ENCODE results near the gene PPP2R2C. TPM values are rescaled to one million over a fixed set of nuclear protein-coding genes. Genes with fewer than 3 reads are reported as not detected.

PPP2R2C gene
- total and polyA plus RNA-seq, 2 experiments from 2014 or later, result 1.3 to 9.2 TPM

- Histone ChIP-seq H3K79me2 (replicated peaks; ENCODE audit: insufficient read depth) (no peaks in the 10 kb centered on the region), H3K4me2 (no peak overlapping the region), H3K4me1 (ENCODE audit: insufficient read depth) (no peaks in the 10 kb centered on the region), H3K27me3 (ENCODE audit: insufficient read depth) (no peaks in the 10 kb centered on the region), H3K36me3 (ENCODE audit: insufficient read depth) (no peaks in the 10 kb centered on the region), H3K9me2 (ENCODE audit: insufficient read depth) (no peaks in the 10 kb centered on the region), H3K4me3 (no peak overlapping the region), H3K27ac (ENCODE audit: low read depth) (no peak overlapping the region), H4K20me1 (replicated peaks; ENCODE audit: insufficient read depth) (peaks cover 9% of the 10 kb centered on the region; the same call in 1 of the 2 replicates), H2AFZ (no peak overlapping the region), H3F3A (replicated peaks; ENCODE audit: low read depth) (no peaks in the 10 kb centered on the region)
- Mint-ChIP-seq H3K27ac (no peak overlapping the region), H3K9me3 (no peaks in the 10 kb centered on the region), H3K4me1 (no peaks in the 10 kb centered on the region), H3K36me3 (ENCODE audit: low read depth) (no peaks in the 10 kb centered on the region), H3K27me3 (ENCODE audit: insufficient read depth, low read depth, poor library complexity) (no peaks in the 10 kb centered on the region), H3K4me3 (no peak overlapping the region)
- no peak for ATAC-seq
- TF ChIP-seq CREB1 (CRISPR knock-in tag; IDR thresholded peaks at IDR 0.05; ENCODE audit: low read depth), result no peak
- no peak for DNase-seq (ENCODE audit: low spot score)
Measured at GRCh38 chr4:6283282-6283681, 189.1 kb downstream of the PPP2R2C start.

- Histone ChIP-seq H3K36me3 (ENCODE audit: insufficient read depth) (no peaks in the 10 kb centered on the region), H3K27ac (ENCODE audit: low read depth) (no peak overlapping the region), H3K4me2 (no peak overlapping the region), H3K4me3 (no peak overlapping the region), H3F3A (replicated peaks; ENCODE audit: low read depth) (no peaks in the 10 kb centered on the region), H4K20me1 (replicated peaks; ENCODE audit: insufficient read depth) (0 out of 2 replicates have a peak, but pooled peaks cover 9% of the 10 kb centered on the region), H2AFZ (no peak overlapping the region), H3K27me3 (ENCODE audit: insufficient read depth) (no peaks in the 10 kb centered on the region), H3K4me1 (ENCODE audit: insufficient read depth) (no peaks in the 10 kb centered on the region), H3K9me2 (ENCODE audit: insufficient read depth) (no peaks in the 10 kb centered on the region), H3K79me2 (replicated peaks; ENCODE audit: insufficient read depth) (no peaks in the 10 kb centered on the region)
- Mint-ChIP-seq H3K9me3 (no peaks in the 10 kb centered on the region), H3K36me3 (ENCODE audit: low read depth) (no peaks in the 10 kb centered on the region), H3K27ac (no peak overlapping the region), H3K4me1 (no peaks in the 10 kb centered on the region), H3K4me3 (no peak overlapping the region), H3K27me3 (ENCODE audit: insufficient read depth, low read depth, poor library complexity) (no peaks in the 10 kb centered on the region)
- no peak for ATAC-seq
- no peak for DNase-seq (ENCODE audit: low spot score)
- TF ChIP-seq POLR2AphosphoS5 (IDR thresholded peaks at IDR 0.05; ENCODE audit: low read depth) (no peak), NANOG (IDR thresholded peaks at IDR 0.05; ENCODE audit: borderline replicate concordance) (no peak), ZNF462 (CRISPR knock-in tag; IDR thresholded peaks at IDR 0.05) (no peak), JUNB (IDR thresholded peaks at IDR 0.05; ENCODE audit: unreplicated experiment) (no peak), ZNF331 (CRISPR knock-in tag; IDR thresholded peaks at IDR 0.05; ENCODE audit: low read depth) (no peak), CREB1 (CRISPR knock-in tag; IDR thresholded peaks at IDR 0.05; ENCODE audit: low read depth) (no peak), ETS1 (IDR thresholded peaks at IDR 0.05) (no peak), REST (IDR thresholded peaks at IDR 0.05; ENCODE audit: unreplicated experiment) (no peak), ZNF114 (CRISPR knock-in tag; IDR thresholded peaks at IDR 0.05) (no peak), EZH2 (IDR thresholded peaks at IDR 0.05; ENCODE audit: low read depth, unreplicated experiment) (no peak), STAT1 (IDR thresholded peaks at IDR 0.05; ENCODE audit: unreplicated experiment) (no peak)
Measured at GRCh38 chr4:6282314-6282771, 190.1 kb downstream of the PPP2R2C start.

Data from GM23338 (cell line).